HG02571 (cell line): Measurements from ENCODE around the gene PCGF3.
"Not testable (repeated sequence)": the region's sequence is repeated elsewhere in the genome, so short reads cannot be mapped to it uniquely, and the experiment has no call there.

Experiments used
- ATAC-seq: cut with Tn5 transposase; IDR thresholded peaks from one replicate; pipeline ENCODE4 v1.9.1; 2021; ENCODE audit warnings: mild to moderate bottlenecking, moderate library complexity; ENCODE audit not compliant: unreplicated experiment

PCGF3 gene

DNA sequence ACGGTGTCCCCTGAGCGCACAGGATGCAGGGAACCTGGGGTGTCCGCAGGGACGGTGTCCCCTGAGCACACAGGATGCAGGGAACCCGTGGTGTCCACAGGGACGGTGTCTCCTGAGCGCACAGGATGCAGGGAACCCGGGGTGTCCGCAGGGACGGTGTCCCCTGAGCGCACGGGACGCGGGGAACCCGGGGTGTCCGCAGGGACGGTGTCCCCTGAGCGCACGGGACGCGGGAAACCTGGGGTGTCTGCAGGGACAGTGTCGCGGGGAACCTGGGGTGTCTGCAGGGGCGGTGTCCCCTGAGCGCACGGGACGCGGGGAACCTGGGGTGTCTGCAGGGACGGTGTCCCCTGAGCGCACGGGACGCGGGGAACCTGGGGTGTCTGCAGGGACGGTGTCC is 30.9 kb downstream of the PCGF3 start:
- ATAC-seq: not testable (repeated sequence)

DNA sequence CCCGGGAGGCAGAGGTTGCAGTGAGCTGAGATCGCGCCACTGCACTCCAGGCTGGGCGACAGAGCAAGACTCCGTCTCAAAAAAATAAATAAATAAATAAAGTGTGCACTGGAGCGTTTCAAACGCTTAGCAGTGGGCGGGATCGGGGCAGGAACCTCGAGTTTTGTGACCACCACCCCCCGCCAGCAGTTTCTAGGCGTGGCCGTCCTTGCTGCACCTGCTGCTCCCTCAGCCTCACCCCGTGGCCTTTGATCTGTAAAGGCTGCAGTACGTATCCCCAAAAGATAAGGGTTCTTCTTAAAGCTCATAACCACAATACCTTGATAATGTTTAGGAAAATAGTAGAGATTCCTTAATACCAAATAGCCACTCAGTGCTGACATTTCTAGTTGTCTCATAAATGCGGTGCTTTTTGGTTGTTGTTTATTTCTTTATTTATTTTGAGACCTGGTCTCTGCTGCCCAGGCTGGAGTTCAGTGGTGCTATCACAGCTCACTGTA is 33.2 kb downstream of the PCGF3 start:
- no peak for ATAC-seq

DNA sequence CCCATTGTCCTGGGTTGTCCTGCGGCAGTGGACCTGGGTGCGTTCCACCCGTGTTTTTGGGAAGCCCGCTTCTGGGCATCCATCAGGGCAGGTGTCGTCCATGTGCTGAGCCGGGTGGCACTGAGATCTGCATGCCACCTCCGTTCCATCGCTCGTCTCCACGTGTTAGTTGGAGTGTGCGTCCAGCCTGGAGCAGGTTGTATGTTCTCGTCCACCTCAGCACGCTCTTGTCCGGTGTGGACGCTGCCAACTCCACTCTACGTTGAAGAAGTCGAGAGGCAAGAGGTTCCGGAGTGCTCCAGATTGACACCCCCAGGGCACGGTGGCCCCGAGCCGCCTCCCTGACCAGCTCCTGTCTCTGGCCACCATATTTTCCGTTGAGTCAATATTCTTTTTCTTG is 33.9 kb downstream of the PCGF3 start:
- no peak for ATAC-seq

DNA sequence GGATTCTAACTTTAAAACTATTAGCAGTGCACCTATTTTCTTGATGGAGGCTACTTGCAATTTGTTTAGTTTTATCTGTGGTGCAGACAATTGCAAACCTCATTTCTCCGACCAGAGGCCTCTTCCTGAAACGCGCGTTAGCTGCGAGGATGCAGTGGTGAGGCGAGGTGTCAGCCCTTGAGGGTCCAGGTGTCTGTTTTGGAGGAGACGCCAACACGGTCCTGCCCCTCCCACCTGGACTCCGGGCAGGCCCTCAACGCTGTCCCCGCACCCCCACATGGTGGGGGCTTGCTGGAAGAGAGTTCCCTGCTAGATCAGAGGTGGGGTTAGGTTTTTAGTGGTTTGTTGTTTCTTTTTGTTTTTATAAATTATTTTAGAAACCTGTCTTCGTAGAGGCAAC is 34.4 kb downstream of the PCGF3 start:
- no peak for ATAC-seq

DNA sequence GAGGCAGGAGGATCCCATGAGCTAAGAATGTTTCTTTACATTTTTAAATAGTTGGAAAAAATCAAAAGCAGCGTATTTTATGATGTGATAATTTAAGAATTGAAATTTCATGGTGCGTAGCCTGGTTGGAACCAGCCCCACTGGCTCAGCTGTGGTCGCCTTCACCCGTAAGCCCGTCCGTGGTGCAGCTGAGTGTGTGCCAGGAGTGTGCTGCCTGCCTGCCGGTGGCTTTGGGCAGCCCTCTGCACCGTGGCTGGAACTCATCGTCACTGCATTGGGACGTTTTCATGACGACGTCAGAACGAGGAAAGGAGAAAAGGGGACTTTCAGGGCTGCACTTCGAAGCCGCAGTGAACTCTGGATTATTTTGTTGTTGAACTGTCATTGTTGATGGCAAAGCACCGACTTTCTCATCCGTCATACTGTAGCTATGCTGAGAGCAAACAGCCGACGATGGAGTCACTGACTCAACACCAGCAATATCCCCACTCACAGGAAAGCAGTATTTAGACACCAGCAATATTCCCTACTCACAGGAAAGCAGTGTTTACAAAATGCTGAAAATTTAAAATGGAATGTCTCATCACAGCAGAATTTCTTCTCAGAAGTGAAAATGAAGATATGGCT is 35.1 kb downstream of the PCGF3 start:
- ATAC-seq: no peak

DNA sequence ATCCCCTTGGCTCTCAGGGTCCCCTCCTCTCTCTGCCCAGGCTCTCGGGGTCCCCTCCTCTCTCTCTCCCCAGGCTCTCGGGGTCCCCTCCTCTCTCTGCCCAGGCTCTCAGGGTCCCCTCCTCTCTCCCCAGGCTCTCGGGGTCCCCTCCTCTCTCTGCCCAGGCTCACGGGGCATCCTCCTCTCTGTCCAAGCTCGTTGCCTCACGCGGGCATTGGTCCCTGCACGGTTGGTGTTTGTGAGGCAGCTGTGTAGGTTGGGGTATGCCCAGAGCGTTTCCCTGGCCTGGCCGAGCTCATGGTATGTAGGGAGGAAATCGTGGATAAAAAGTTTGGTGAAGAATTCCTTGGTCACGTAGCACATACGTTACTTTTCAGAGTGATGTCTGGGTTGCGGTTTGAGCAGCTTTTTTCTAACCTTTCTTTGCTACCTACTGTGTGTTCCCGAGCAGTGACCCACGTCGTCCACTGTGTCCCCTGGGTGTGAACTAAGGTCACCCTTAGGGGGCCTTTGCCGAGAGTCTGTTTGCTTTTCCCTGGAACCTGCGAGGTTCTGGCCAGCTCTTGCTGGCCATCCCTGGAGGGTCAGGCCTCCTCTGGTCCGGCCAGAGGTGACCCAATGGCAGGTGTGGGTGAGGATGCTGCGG is 36.6 kb downstream of the PCGF3 start:
- ATAC-seq: no peak

DNA sequence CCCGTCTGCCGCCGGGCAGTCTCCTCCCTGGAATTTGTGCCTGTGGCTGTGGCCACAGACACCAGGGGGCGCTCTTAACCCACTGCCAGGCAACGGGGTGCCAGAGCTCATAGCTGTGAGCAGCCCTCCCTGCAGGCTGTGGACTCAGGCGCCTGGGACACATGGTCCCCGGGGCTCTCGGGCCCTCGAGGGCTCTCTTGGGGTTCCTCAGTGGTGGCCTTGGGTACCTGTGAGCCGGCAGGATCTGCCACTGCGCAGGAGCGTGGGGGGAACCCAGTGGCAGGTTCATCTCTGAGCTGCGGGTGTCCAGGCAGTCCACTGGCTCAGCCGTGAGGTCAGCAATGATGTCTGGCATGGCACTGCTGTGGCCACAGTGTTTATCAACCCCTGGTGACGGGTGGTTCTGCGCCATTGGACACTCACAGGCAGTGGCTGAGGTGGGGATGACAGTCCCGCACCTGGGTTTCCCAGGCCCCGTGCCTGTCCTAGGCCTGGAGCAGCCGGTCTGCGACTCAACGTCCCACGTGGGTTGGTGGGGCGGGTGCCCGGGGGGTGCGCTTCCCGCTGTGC is 37.2 kb downstream of the PCGF3 start:
- no peak for ATAC-seq

DNA sequence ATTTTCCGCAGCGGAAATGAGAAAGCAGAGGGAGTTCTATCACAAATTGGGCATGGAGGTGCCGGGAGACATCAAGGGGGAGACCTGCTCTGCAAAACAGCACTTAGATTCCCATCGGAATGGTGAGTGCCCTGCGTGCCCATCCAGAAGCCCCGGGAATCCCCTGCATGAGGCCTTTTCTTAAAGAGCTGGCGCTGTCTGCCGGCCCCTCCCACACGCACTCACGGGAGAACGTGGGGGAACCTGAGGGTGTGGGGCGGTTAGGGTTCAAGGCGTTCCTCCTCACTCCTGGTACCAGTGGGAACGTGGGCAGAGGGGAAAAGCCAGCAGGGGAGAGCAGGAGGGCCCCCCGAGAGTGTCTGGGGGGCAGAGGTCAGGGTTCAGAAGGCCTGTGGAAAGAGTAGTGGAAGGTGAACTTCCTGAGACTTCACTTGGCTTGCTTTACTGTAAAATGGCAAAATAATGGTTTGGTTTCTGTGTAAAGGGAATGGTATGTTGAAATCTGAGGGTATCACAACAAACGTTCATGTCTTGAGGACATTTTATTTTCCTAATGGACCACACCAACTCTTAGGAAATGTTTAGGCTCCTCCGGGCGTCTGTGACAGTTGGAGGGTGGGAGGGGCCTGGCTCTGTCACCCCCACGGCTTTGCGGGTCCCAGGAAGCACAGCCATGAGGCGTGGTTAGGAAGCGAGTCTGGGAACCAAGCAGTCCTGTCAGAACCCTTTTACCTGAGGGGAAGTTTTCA is 38.0 kb downstream of the PCGF3 start:
- ATAC-seq: no peak

DNA sequence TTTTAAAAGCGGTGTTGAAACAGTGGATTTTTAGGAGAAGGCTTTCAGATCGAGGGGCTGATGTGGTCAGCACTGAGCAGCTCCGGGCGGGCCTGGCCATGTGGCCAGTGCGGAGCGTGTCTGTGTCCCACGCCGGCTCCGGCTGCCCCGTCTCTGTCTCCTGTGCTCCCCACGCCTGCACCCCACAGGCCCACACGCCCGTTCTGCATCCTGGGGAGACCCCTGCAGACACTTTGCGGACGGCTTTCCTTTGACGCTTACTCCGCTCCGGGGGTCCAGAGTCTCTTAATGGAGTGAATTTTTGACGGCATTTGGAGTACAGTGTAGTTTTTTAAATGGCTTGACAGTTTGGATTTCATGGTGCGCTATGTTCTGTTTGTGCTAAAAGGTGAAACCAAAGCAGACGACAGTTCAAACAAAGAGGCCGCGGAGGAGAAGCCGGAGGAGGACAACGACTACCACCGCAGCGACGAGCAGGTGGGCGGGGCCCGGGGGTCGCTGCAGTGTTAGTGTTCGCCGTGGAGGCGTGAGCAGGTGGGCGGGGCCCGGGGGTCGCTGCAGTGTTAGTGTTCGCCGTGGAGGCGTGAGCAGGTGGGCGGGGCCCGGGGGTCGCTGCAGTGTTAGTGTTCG is 38.7 kb downstream of the PCGF3 start:
- no peak for ATAC-seq

DNA sequence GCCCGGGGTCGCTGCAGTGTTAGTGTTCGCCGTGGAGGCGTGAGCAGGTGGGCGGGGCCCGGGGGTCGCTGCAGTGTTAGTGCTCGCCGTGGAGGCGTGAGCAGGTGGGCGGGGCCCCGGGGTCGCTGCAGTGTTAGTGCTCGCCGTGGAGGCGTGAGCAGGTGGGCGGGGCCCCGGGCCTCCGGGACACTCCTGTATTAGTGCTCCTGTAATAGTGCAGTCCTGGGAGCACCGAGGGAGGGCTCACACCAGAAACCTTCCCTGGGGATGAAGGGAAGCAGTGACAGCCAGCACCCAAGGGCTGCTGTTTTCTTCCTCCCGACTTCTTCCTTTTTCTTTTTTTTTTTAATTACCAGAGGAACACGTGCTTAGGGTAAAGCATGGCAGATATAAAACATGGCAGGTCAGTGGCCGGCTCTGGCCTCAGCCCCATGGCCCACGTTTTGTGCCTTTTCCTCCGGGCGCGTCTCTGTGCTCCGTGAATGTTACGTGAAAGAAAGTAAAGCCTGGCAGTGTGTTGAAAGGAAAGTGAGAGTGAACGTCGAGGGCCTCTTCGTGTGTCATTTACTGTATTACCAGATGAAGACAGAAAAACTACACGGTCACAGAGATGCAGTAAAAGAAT is 42.0 kb downstream of the PCGF3 start:
- ATAC-seq: no peak

DNA sequence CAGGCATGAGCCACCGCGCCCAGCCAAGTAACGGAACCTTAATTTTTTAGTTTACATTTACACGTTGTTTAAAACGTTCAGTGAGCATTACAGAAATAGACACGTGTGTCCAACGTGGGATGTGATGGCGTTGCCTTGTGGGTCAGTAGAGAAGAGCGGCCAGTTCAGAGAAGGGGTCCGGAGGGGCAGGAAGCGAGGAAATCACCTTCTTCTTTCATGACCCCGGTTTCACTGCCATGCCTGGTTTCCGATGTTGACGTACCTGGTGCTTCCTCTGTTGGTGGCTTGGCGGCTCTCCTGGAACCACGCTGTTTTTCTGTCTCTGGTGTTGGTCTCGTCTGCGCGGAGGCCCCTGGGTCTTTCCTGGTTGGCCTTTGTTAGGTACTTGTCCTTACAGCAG is 42.8 kb downstream of the PCGF3 start:
- ATAC-seq: no peak

DNA sequence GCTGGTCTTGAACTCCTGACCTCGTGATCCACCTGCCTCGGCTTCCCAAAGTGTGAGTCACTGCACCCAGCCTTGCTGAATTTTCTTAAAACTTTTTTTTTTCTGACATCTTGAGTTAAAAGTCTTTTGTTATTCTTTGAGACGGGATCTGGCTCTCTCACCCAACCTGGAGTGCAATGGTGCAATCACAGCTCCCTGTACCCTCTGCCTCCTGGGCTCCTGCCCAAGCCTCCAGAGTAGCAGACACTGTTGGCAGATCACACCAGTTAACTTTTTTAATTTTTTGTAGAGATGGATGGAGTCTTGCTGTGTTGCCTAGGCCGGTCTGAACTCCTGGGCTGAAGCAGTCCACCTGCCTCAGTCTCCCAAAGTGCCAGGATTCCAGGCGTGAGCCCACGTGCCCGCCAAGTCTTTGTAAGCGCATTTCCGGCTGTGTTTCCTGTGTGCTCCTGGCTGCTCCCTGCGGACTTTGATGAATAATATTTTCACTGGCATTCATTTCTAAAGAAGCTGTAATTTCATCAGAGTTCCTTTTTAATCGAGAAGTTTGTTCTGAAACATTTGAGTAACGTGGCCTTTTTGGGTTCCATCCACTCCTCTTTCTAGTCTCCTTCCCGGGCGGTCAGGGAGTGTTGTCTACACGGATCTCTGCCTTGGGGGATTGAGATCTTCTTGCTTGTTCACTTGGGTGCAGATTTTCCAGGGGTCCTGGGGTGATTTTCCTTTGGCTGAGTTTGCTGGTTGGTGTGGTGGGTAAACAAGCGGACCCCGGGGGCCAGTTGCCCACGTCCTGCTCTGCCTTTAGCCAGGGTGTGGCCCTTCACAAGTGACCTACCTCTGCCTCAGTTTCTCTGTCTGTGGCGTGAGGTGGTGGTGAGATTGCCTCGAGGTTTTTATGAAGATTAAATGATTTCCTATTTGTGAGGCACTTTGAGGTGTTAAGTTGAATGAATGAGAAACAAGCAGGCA is 44.4 kb downstream of the PCGF3 start:
- ATAC-seq: no peak

DNA sequence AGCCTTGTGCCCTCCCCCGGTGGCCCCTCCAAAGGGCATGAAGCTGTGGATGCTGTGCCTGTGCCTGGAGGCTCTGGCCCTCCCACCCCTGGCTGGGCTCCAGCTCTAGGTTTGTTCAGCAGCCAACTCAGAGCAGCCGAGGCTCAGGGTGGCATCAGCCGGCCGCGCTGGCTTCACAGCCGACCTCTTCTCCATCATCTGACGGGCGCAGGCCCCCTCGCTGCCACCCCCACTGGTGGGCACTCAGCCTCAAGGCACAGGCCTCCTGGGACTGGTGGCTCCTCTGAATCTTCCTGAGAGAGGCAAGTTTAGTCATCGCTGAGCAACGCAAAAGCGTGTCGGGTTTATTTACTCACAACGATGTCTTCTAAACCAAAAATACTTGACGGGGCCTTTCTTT is 46.0 kb downstream of the PCGF3 start:
- ATAC-seq: no peak

DNA sequence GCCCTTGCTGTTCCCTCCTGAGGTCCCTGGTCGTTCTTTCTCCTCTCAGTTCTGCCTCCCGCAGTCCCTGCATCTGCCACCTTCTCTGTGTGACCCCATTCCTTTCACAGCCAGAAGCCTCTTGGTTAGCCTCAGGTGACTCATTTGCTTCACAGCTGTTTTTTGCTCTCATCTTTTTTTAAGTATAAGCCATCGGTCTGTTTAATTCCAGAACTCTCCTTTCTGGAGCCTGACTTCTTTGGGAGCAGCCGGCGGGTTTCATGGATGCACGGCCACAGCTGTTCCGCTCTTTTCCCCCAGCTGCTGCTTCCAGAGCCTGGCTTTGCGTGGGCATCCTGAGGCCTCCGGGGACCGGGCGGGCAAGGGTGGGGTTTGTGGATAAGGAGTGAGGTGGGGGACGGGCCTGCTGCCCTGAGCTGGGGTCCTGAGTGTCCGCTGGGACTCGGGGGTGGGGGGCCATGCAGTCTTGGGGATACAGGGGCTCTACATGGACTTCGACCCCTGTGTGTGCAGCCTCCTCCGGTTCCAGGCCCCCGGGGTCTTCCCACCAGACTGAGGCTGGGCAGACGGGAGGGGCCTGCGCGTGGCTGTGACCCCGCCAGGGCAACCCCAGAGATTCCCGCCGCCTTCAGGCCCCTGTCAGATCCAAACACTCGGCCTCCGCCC is 46.7 kb downstream of the PCGF3 start:
- no peak for ATAC-seq

DNA sequence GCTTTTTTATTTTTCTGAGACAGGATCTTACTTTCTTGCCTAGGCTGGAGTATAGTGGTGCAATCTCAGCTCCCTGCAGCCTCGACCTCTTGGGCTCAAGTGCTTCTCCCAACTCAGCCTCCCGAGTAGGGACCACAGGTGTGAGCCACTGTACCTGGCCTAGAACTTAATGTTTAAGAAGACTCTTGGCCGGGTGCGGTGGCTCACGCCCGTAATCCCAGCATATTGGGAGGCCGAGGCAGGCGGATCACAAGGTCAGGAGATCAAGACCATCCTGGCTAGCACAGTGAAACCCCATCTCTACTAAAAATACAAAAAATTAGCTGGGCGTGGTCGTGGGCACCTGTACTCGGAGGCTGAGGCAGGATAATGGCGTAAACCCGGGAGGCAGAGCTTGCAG is 47.6 kb downstream of the PCGF3 start:
- ATAC-seq: not testable (repeated sequence)

DNA sequence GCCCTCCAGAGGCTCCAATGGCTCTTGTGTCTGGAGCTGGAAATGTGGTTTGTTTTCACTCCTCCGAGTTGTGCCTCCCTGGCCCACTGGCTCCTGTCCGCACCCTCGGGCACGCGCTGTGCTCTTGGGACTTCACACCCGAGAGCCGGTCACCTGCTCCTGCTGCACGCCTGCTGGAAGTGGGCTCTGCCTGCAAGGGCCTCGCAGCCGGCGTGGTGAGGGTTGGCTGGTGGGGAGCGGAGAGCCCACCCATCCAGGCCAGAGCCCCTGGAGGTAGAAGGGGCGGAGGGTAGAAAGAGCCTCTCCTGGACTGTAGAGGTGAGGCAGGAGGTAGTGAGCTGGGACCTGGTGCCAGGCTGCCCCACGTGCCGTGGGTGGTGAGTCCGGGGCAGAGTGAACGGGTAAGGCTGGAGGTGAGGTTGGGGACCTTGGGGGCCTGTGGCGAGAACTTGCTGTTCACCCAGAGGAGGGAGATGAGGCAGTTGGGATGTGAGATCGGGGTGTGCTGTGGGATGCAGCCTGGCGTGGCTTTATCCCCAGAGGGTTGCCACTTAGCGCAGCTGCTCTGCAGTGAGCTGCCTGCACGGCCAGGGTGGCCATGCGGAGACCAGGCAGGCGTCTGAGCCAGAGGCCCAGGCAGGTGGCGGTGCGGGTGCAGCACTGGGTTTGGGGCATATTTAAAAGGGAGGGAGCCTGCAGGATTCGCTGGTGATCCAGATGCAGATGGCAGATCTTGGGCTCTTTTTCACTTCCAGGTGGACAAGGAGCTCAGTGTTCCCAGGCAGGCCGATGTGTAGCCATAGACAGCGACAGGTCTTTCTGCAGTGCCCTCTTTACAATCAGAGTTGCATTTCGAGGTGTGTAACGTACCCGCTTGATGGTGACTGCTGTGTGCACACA is 48.8 kb downstream of the PCGF3 start:
- ATAC-seq: no peak

DNA sequence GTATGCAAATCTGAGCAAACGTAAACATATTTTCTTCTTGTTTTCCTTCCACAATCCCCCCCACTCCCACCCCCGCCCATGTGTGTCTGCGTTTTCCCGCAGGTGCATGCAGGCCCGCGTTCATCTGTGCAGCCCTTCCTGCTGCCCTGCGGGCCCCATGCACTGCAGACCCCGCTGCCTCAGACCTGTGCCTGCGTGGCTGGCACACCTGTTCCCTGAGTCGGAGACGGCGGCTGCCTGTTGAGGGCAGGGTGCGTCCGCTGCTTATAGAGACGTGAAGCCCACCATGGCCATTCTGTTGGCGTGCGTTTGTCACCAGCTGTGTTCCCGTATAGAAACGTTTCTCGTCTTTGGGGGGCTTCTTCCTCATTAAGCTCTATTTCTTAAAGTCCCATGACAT is 51.5 kb downstream of the PCGF3 start:
- ATAC-seq: no peak

DNA sequence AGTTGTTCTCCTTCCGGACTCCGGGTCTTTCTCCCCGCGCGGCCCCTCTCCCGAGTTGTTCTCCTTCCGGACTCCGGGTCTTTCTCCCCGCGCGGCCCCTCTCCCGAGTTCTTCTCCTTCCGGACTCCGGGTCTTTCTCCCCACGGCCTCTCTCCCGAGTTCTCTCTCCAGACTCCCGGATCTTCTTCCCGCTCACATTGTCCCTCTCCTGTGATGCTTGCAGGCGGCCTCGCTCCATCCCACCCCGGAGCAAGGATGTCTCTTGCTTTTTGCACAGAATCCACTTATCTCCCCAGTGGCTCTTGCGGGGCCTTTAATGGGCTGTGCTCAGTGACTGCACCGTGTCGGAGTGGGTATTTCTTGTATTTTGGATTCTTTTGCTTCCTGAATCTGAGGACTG is 54.2 kb downstream of the PCGF3 start:
- ATAC-seq: not testable (repeated sequence)
